Fibroblast of mammary gland (primary cell): ENCODE results near the gene RELN.

Experiments
- DNase-seq: peaks from one replicate; pipeline ENCODE4 v3.0.0-alpha.2; 2010; ENCODE audit warnings: low read depth
- H3K4me3 ChIP-seq: 2 replicates; pipeline ENCODE4 v1.5.1; 2011; ENCODE audit warnings: low read depth, mild to moderate bottlenecking, low read length, moderate library complexity; ENCODE audit not compliant: control insufficient read depth
- CTCF ChIP-seq: conservative IDR thresholded peaks from 2 replicates; pipeline ENCODE4 v1.5.1; 2011; ENCODE audit warnings: low read depth, low read length, inconsistent platforms; ENCODE audit not compliant: control insufficient read depth, insufficient read depth

RELN gene

GRCh38 chr7:103632972-103633371 lies 356.5 kb downstream of the RELN start:
- no peak overlapping the region for H3K4me3 ChIP-seq
- TF ChIP-seq CTCF = no peak
- peak; percentile 57 for DNase-seq

- no peak for TF ChIP-seq CTCF
- no peak for DNase-seq
- H3K4me3 ChIP-seq = no peak overlapping the region
Measured at GRCh38 chr7:103632005-103632639, 357.3 kb downstream of the RELN start.

GRCh38 chr7:103630318-103630717 lies 359.1 kb downstream of the RELN start:
- DNase-seq = peak; percentile 14
- H3K4me3 ChIP-seq = no peak overlapping the region
- no peak for TF ChIP-seq CTCF

GRCh38 chr7:103628742-103629141 lies 360.7 kb downstream of the RELN start:
- H3K4me3 ChIP-seq = no peak overlapping the region
- no peak for TF ChIP-seq CTCF
- DNase-seq = no peak

- DNase-seq = no peak
- no peak overlapping the region for H3K4me3 ChIP-seq
- TF ChIP-seq CTCF = no peak
Measured at GRCh38 chr7:103626776-103627175, 362.7 kb downstream of the RELN start.

- DNase-seq = no peak
- TF ChIP-seq CTCF = no peak
- no peak overlapping the region for H3K4me3 ChIP-seq
Measured at GRCh38 chr7:103622274-103622673, 367.2 kb downstream of the RELN start.
